Motor neuron (in vitro differentiated cells): ENCODE results near the gene LPGAT1. TPM values are rescaled to one million over a fixed set of nuclear protein-coding genes. Genes with fewer than 3 reads are reported as not detected.
A peak's percentile ranks its signal among the peaks of the same experiment; 100 is the strongest.

ENCODE experiments used
- ATAC-seq, 8 experiments: fragments of 200-7000 bp; cut with Tn5 transposase; replicated peaks in 6 of 8; 2 replicates each; pipeline ENCODE4 v1.8.0; 2021; ENCODE audit warnings: mild to moderate bottlenecking in 8 of 8, moderate library complexity in 8 of 8
- H3K27ac ChIP-seq, 2 donors: fragments of 250-450 bp; sonication (Bioruptor Pico); 2 replicates each; pipeline ENCODE4 v1.9.0; 2021; ENCODE audit warnings: antibody characterized with exemption in 2 of 2, mild to moderate bottlenecking in 2 of 2, moderate library complexity in 1 of 2
- H3K4me1 ChIP-seq, 2 donors: fragments of 250-450 bp; sonication (Bioruptor Pico); replicated peaks in 1 of 2; 2 replicates each; pipeline ENCODE4 v1.6.1; 2021; ENCODE audit warnings: antibody characterized with exemption in 2 of 2, mild to moderate bottlenecking in 2 of 2, moderate library complexity in 1 of 2
- H3K4me3 ChIP-seq, 5 donors: fragments of 250-450 bp; sonication (Bioruptor Pico); 2 replicates each; pipeline ENCODE4 v1.9.0; 2021; ENCODE audit warnings: antibody characterized with exemption in 5 of 5, mild to moderate bottlenecking in 5 of 5, moderate library complexity in 4 of 5
- WGBS, 10 experiments: fragments of 450-650 bp; shearing (Covaris generic); methylation state at CpG; one replicate each; pipeline ENCODE4 v1.0.0; 2022; 5-methylcytosine and 5-hydroxymethylcytosine counted together
- in situ Hi-C, 9 experiments: fragments of 400-800 bp; cut with MboI; loops; one replicate each; pipeline ENCODE4 v1.15.0; 2021; ENCODE audit warnings: low sequenced_read_pairs in 9 of 9, low pct_unique_long_range_greater_than_20kb in 2 of 9; ENCODE audit not compliant: unreplicated experiment in 9 of 9
- total RNA-seq, 8 experiments: library from RNA; unstranded; fragments of 300-600 nt; gene quantifications; 2 replicates each; pipeline versions ENCODE4 v1.2.3 to v1.2.4, GENCODE V29; 2022

The LPGAT1 gene
- total RNA-seq, 8 experiments from 2014 or later = 25.1 to 41.3 (median 31.9) TPM

GRCh38 chr1:211749251-211749650, 81.3 kb downstream of the LPGAT1 start:
- no peak overlapping the region for H3K27ac ChIP-seq
- H3K4me3 ChIP-seq = no peak overlapping the region
- no peaks in the 10 kb centered on the region for H3K4me1 ChIP-seq
- in situ Hi-C loops = no loop called here
- ATAC-seq = no peak
- 58 to 100% (median 90%) methylated on average over 1 to 3 of the region's 3 CpGs; no CpG with 5 or more reads in 3 of the 10 experiments for WGBS, 10 experiments

- Histone ChIP-seq H3K4me3 (no peak overlapping the region), H3K27ac (no peak overlapping the region), H3K4me1 (no peaks in the 10 kb centered on the region)
- 50 to 100% (median 86%) methylated on average over 1 to 3 of the region's 3 CpGs; no CpG with 5 or more reads in 2 of the 10 experiments for WGBS, 10 experiments
- ATAC-seq = no peak
- in situ Hi-C loops = no loop called here
Measured at GRCh38 chr1:211748810-211749209, 81.8 kb downstream of the LPGAT1 start.

DNA sequence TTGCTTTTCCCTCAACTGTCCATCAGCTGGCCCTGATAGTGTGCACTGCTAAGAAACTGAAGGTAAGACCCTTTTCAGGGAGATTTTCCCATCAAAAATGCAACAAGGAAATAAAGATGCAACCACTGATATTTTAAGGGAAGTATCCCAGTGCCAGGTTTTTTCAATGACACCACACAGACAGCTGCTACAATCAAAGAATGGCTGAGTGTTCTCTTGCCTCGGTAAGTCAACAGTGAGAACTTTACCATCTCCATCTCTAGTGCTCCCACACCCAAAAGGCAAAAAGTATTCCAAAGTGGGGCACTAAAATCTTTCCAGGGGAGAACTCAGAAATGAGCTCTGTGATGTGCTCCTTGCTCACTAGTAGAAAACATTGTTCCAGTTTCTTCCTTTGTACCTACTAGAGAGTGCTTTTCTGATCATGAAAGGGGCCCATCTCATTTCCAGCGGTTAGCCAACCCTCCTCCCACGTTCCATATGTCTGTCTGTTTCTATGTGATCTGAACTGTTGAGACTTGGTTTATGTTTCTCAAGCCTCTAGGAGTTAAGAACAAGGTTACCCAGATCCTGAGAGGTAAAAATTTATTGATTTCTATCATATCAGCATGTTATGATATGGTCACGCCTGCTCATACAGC, 87.6 kb downstream of the LPGAT1 start:
- WGBS, 10 experiments = 56 to 92% (median 83%) methylated on average over 1 to 4 of the region's 4 CpGs
- H3K4me3 ChIP-seq = no peak overlapping the region

GRCh38 chr1:211742272-211742671, 88.3 kb downstream of the LPGAT1 start:
- Histone ChIP-seq H3K4me3 (no peak overlapping the region), H3K4me1 (peaks cover 4 to 12% of the 10 kb centered on the region in 2 donors), H3K27ac (no peak overlapping the region)
- in situ Hi-C loops = no loop called here
- 60 to 100% (median 67%) methylated on average over 1 of the region's 1 CpG; no CpG with 5 or more reads in 5 of the 10 experiments for WGBS, 10 experiments
- ATAC-seq = no peak

More for the DNA sequence above, 87.6 kb downstream of the LPGAT1 start:
- in situ Hi-C loops = no loop called here
- Histone ChIP-seq H3K27ac (no peak overlapping the region), H3K4me1 (peaks cover 2 to 5% of the 10 kb centered on the region in 2 donors)
- ATAC-seq = no peak

GRCh38 chr1:211741788-211742187, 88.8 kb downstream of the LPGAT1 start:
- WGBS, 10 experiments = 41 to 100% (median 87%) methylated on average over 1 to 3 of the region's 3 CpGs; no CpG with 5 or more reads in 1 of the 10 experiments
- in situ Hi-C loops = no loop called here
- Histone ChIP-seq H3K27ac (no peak overlapping the region), H3K4me3 (no peak overlapping the region), H3K4me1 (peaks cover 4 to 13% of the 10 kb centered on the region in 2 donors)
- no peak for ATAC-seq

DNA sequence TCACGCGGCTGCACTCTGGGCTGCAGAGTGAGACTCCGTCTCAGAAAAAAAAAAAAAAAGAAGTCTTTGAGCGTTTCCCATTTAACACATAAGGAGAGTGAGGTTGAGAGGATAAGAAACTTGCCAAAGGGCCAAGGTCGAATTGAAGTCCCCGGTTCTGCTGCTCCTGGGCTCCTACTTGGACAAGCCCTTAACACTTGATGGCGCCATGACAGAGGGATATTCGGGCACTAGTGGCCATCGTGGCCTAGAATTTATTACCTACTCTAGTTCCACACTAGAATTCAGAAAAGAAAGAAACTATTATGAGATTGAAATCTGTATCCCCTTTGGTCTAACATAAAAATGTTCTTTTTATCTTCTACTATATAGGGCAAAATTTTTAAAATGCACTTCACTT, 89.4 kb downstream of the LPGAT1 start:
- Histone ChIP-seq H3K27ac (no peak overlapping the region), H3K4me3 (no peak overlapping the region), H3K4me1 (peaks cover 4 to 13% of the 10 kb centered on the region in 2 donors)
- in situ Hi-C loops = no loop called here
- 57 to 86% (median 76%) methylated on average over 2 to 9 of the region's 9 CpGs; no CpG with 5 or more reads in 2 of the 10 experiments for WGBS, 10 experiments
- no peak for ATAC-seq

- 8 to 100% (median 75%) methylated on average over 1 to 5 of the region's 6 CpGs for WGBS, 10 experiments
- no peak for ATAC-seq
- in situ Hi-C loops = no loop called here
- Histone ChIP-seq H3K27ac (no peak overlapping the region), H3K4me1 (peaks cover 14 to 17% of the 10 kb centered on the region in 2 donors), H3K4me3 (no peak overlapping the region)
Measured at GRCh38 chr1:211739671-211740411, 90.7 kb downstream of the LPGAT1 start.

GRCh38 chr1:211738691-211739301, 91.8 kb downstream of the LPGAT1 start:
- Histone ChIP-seq H3K4me1 (peaks cover 14 to 17% of the 10 kb centered on the region in 2 donors), H3K27ac (no peak overlapping the region), H3K4me3 (no peak overlapping the region)
- in situ Hi-C loops = no loop called here
- peak in 3 of 8 experiments; percentile 2 to 27 (median 6) for ATAC-seq
- 63 to 100% (median 86%) methylated on average over 1 to 2 of the region's 2 CpGs; no CpG with 5 or more reads in 3 of the 10 experiments for WGBS, 10 experiments

GRCh38 chr1:211738096-211738690, 92.4 kb downstream of the LPGAT1 start:
- Histone ChIP-seq H3K4me3 (no peak overlapping the region), H3K27ac (no peak overlapping the region), H3K4me1 (peaks cover 14 to 17% of the 10 kb centered on the region in 2 donors)
- in situ Hi-C loops = no loop called here
- WGBS, 10 experiments = 65 to 82% (median 75%) methylated on average over 2 to 8 of the region's 9 CpGs; no CpG with 5 or more reads in 2 of the 10 experiments
- ATAC-seq = no peak

- ATAC-seq = peak in 1 of 8 experiments; percentile 8
- Histone ChIP-seq H3K4me3 (no peak overlapping the region), H3K4me1 (peaks cover 14 to 17% of the 10 kb centered on the region in 2 donors), H3K27ac (no peak overlapping the region)
- in situ Hi-C loops = no loop called here
- 75 to 88% (median 80%) methylated on average over 1 to 14 of the region's 15 CpGs; no CpG with 5 or more reads in 3 of the 10 experiments for WGBS, 10 experiments
Measured at GRCh38 chr1:211737115-211738035, 93.2 kb downstream of the LPGAT1 start.

DNA sequence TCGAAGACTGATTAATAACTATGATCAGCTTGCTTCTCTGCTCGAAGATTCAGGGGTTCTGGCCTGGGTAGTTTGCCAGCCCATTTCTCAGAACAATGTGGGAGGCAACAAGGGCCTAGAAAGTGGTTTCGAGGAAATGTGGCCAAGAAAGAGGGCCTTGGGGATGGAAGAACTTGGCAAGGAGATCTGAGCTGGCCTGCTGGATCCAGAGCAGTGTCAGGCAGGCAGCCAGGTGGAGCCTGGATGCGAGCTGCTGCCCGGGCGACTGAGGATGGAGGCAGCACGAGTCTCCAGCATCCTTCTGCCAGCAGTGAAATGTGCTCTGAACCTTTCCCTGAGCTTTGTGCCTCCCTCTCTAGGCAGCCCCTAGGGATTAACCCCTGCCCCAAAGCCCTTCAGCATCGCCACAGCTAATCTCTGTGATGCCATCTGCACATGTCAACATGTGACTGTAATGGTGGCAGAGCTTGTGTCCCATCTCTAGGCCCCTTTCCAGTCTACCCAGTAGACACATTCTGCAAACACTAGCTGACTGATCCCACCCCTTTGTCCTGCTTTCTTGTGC, 94.1 kb downstream of the LPGAT1 start:
- in situ Hi-C loops = no loop called here
- H3K27ac ChIP-seq = no peak overlapping the region
- H3K4me1 ChIP-seq = peaks cover 14 to 17% of the 10 kb centered on the region in 2 donors
- 70 to 96% (median 86%) methylated on average over 4 to 8 of the region's 8 CpGs; no CpG with 5 or more reads in 5 of the 10 experiments for WGBS, 10 experiments
- H3K4me3 ChIP-seq = no peak overlapping the region
- ATAC-seq = no peak
